GM06990 (cell line): ENCODE measurements around the gene SCARB2.

ENCODE experiments used
- DNase-seq: peaks from one replicate; pipeline ENCODE4 v3.0.0-alpha.2; 2011; ENCODE audit not compliant: insufficient read length; ENCODE audit errors: extremely low read depth
- H3K27me3 ChIP-seq: replicated peaks from 2 replicates; pipeline ENCODE4 v1.6.0; 2011; ENCODE audit warnings: low read length; ENCODE audit not compliant: control insufficient read depth, insufficient read depth
- H3K36me3 ChIP-seq: 2 replicates; pipeline ENCODE4 v1.5.1; 2011; ENCODE audit warnings: low read length; ENCODE audit not compliant: control insufficient read depth, insufficient read depth
- H3K4me3 ChIP-seq: replicated peaks from 2 replicates; pipeline ENCODE4 v1.5.1; 2011; ENCODE audit warnings: low read depth, mild to moderate bottlenecking, control low read depth, low read length
- TF ChIP-seq, protein P1 (sequence below): IDR thresholded peaks from 2 replicates; pipeline ENCODE4 v1.5.1; 2011; ENCODE audit warnings: low read length, control low read depth, mild to moderate bottlenecking, inconsistent platforms; ENCODE audit not compliant: insufficient read depth, poor library complexity, severe bottlenecking

Gene SCARB2, protein sequence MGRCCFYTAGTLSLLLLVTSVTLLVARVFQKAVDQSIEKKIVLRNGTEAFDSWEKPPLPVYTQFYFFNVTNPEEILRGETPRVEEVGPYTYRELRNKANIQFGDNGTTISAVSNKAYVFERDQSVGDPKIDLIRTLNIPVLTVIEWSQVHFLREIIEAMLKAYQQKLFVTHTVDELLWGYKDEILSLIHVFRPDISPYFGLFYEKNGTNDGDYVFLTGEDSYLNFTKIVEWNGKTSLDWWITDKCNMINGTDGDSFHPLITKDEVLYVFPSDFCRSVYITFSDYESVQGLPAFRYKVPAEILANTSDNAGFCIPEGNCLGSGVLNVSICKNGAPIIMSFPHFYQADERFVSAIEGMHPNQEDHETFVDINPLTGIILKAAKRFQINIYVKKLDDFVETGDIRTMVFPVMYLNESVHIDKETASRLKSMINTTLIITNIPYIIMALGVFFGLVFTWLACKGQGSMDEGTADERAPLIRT

DNA sequence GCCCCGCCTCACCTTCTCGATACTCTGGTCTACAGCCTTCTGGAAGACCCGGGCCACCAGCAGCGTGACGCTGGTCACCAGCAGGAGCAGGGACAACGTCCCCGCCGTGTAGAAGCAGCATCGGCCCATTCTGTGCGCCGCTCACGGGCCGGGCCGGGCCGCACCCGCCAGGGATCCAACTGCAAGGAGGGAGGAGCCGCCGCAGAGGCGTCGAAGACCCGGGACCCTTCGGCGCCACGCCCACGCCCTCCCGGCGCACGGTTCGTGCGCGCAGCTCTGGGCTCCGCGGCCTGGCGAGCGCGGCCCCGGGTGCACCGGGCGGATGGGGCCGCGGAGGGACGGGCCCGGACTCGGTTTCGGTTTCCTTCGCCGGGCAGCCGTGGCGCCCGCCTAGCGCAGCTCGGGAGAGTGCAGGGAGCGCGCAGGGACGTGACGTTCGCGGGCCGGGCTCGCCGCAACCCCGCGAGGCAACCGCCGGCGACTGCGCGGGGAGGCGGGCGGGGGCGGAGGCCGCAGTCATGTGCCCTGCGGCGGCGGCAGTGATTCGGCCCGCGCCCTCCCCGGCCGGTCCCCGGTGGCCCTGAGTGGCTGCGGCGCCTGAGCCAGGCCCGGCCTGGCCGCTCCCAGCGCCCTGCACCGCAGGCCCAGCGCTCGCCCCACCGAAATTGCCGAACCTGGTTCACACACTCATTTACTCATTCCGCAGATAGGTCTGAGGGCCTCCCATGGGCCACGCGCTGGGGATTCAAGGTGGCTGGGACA, at the start of gene SCARB2:
Gene SCARB2 (minus strand): TSS at position 410 of the 762 bp plus-strand sequence. CDS start 281 bp downstream, at position 129.
- peak within 1 kb of the TSS; percentile 70 for H3K4me3 ChIP-seq
- no peaks in the 10 kb centered on the region for H3K27me3 ChIP-seq
- H3K36me3 ChIP-seq = no peaks in the 10 kb centered on the region
- TF ChIP-seq, protein P1, sequence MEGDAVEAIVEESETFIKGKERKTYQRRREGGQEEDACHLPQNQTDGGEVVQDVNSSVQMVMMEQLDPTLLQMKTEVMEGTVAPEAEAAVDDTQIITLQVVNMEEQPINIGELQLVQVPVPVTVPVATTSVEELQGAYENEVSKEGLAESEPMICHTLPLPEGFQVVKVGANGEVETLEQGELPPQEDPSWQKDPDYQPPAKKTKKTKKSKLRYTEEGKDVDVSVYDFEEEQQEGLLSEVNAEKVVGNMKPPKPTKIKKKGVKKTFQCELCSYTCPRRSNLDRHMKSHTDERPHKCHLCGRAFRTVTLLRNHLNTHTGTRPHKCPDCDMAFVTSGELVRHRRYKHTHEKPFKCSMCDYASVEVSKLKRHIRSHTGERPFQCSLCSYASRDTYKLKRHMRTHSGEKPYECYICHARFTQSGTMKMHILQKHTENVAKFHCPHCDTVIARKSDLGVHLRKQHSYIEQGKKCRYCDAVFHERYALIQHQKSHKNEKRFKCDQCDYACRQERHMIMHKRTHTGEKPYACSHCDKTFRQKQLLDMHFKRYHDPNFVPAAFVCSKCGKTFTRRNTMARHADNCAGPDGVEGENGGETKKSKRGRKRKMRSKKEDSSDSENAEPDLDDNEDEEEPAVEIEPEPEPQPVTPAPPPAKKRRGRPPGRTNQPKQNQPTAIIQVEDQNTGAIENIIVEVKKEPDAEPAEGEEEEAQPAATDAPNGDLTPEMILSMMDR = no peak
- peak; percentile 86 for DNase-seq

DNA sequence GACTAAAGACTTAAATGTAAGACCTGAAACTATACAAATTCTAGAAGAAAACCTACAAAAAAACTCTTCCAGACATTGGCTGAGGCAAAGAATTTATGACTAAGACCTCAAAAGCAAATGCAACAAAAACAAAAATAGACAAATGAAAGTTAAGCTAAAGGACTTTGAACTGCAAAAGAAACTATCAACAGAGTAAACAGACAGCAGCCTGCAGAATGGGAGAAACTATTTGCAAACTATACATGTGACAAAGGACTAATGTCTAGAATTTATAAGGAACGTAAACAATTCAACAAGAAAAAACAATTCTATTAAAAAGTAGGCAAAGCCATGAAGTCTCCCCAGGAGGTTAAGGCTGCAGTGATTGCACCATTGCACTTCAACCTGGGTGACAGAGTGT, 46.9 kb upstream of the SCARB2 start:
- no peak overlapping the region for H3K4me3 ChIP-seq
- TF ChIP-seq, protein P1 = no peak
- no peaks in the 10 kb centered on the region for H3K36me3 ChIP-seq
- H3K27me3 ChIP-seq = peaks cover 2% of the 10 kb centered on the region; the same call in 1 of the 2 replicates
- no peak for DNase-seq

DNA sequence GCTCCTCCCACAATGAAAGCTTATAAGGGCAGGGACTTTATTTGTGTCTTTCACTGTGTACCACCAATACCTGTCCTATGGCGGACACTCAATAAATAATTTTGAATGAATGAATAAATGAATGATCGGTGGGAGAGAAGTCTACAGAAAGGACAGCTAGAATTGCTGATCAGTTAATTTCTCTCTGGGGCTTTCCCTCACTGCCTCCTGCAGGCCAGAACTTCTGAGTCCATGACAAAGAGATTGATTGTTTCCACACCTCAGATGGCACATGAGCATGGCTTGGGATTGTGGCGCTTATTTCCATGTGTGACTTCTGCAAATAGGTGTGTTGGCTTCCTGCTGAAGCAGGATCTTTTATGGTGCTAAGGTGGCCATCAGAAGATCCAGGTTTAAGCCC, 44.2 kb upstream of the SCARB2 start:
- Histone ChIP-seq H3K4me3 (no peak overlapping the region), H3K36me3 (no peaks in the 10 kb centered on the region), H3K27me3 (no peaks in the 10 kb centered on the region)
- DNase-seq = no peak
- TF ChIP-seq, protein P1 = no peak

DNA sequence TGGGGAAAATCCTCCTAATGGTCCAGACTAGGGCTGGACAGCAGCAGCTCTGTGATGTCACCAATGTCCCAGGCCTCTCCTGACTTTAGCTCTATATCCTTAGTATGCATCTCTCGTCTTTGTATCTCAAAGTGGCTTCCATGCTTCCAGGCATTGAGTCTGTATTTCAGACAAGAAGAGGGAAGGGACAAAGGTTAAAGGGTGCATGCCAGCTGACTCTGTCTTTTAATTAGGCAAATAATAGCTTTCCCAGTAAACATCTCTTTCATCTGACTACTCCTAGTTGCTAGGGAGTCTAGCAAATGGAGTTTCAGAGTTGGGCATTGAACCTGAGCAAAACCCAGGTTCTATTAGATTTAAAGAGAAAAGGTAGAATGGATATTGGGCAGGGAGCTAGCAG, 43.3 kb upstream of the SCARB2 start:
- TF ChIP-seq, protein P1 = no peak
- H3K4me3 ChIP-seq = no peak overlapping the region
- no peaks in the 10 kb centered on the region for H3K27me3 ChIP-seq
- DNase-seq = no peak
- no peaks in the 10 kb centered on the region for H3K36me3 ChIP-seq

DNA sequence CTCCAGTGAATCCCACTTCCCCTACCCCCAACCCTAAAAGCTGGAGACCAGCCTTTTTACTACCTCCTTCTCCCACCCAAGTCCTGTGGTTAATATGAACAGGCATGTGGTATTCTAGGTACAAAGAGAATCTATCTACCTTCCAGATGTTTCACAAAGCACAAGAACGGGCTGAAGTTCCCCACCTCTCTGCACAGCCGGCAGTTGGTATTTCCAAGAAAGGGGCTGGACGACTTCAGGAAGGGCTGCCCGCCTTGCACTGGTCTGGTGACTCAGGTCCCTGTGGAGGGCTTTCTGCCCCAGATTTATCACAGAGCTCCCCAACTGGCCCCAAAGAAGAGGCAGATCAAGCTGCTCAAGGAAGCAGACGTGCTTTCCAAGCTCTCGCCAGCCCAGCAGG, 42.4 kb upstream of the SCARB2 start:
- DNase-seq = no peak
- TF ChIP-seq, protein P1 = no peak
- Histone ChIP-seq H3K4me3 (no peak overlapping the region), H3K27me3 (no peaks in the 10 kb centered on the region; the same call in 1 of the 2 replicates), H3K36me3 (no peaks in the 10 kb centered on the region)
